H1 (cell line): ENCODE measurements around the gene AKAP7. TPM values are rescaled to one million over a fixed set of nuclear protein-coding genes. Genes with fewer than 3 reads are reported as not detected.

Experiments used
- CTCF ChIA-PET: fragments of 300-600 bp; sonication (Branson Sonifier 250); formaldehyde crosslinking; loops from one replicate; lab custom pipeline; 2021; ENCODE audit not compliant: partially characterized antibody; lab: Charles Lee
- POLR2A ChIA-PET: fragments of 300-600 bp; sonication (Branson Sonifier 250); formaldehyde crosslinking; loops from one replicate; lab custom pipeline; 2021; ENCODE audit warnings: inconsistent platforms; ENCODE audit not compliant: partially characterized antibody; lab: Charles Lee
- DNase-seq, 2 experiments: peaks; one replicate each; pipeline versions ENCODE4 v3.0.0 to v3.0.0-alpha.2; 2010 to 2022; ENCODE audit warnings: low spot score in 2 of 2, low read depth in 1 of 2, mixed read lengths in 1 of 2
- FAIRE-seq: peaks from 2 replicates; lab custom pipeline; 2011; peaks lifted over from hg19 to GRCh38; lab: Jason Lieb, UNC
- H2AFZ ChIP-seq: 2 replicates; pipeline ENCODE4 v1.8.1; 2012; ENCODE audit warnings: low read length, inconsistent platforms
- H2AK5ac ChIP-seq: 2 replicates; pipeline ENCODE4 v1.6.1; 2013; ENCODE audit warnings: low read depth, low read length
- H2BK120ac ChIP-seq: replicated peaks from 2 replicates; pipeline ENCODE3; 2013; ENCODE audit warnings: low read depth, low read length, inconsistent platforms
- H2BK12ac ChIP-seq: 2 replicates; pipeline ENCODE4 v1.6.1; 2013; ENCODE audit warnings: low read depth, low read length
- H2BK15ac ChIP-seq: 2 replicates; pipeline ENCODE4 v1.6.1; 2013; ENCODE audit warnings: low read length
- H2BK20ac ChIP-seq: 2 replicates; pipeline ENCODE4 v1.6.1; 2013; ENCODE audit warnings: low read length
- H2BK5ac ChIP-seq: 2 replicates; pipeline ENCODE4 v1.6.1; 2013; ENCODE audit warnings: low read depth, low read length
- H3K14ac ChIP-seq: 2 replicates; pipeline ENCODE4 v1.6.1; 2013; ENCODE audit warnings: inconsistent platforms; ENCODE audit not compliant: insufficient read length
- H3K18ac ChIP-seq: 2 replicates; pipeline ENCODE4 v1.6.1; 2013; ENCODE audit warnings: low read length; ENCODE audit errors: extremely low read depth
- H3K23ac ChIP-seq: 2 replicates; pipeline ENCODE4 v1.6.1; 2013; ENCODE audit warnings: inconsistent platforms; ENCODE audit not compliant: insufficient read length
- H3K23me2 ChIP-seq: 2 replicates; pipeline ENCODE4 v1.6.1; 2013; ENCODE audit warnings: low read depth, low read length
- H3K27ac ChIP-seq: 2 replicates; pipeline ENCODE4 v1.6.1; 2011; ENCODE audit warnings: low read depth, low read length, inconsistent platforms
- H3K27me3 ChIP-seq, 4 experiments: replicated peaks in 1 of 4; 1 replicate in 1 of 4; 2 replicates in 3 of 4; pipeline versions ENCODE4 v1.6.1 to v1.8.1; 2011 to 2013; ENCODE audit warnings: low read length in 3 of 4, mild to moderate bottlenecking in 3 of 4, inconsistent platforms in 2 of 4, mixed read lengths in 2 of 4, moderate library complexity in 1 of 4; ENCODE audit not compliant: control insufficient read depth in 3 of 4, insufficient read depth in 3 of 4; ENCODE audit errors: extremely low read depth in 1 of 4
- H3K36me3 ChIP-seq, 4 experiments: 2 replicates each; pipeline versions ENCODE4 v1.6.1 to v1.8.1; 2011 to 2013; ENCODE audit warnings: mild to moderate bottlenecking in 4 of 4, low read length in 3 of 4, moderate library complexity in 2 of 4, control low read depth in 1 of 4, inconsistent platforms in 1 of 4; ENCODE audit not compliant: insufficient read depth in 4 of 4, control insufficient read depth in 2 of 4
- H3K4ac ChIP-seq: replicated peaks from 2 replicates; pipeline ENCODE3; 2013; ENCODE audit warnings: low read length, low read depth, mixed read lengths, inconsistent platforms; ENCODE audit not compliant: insufficient read length
- H3K4me1 ChIP-seq, 4 experiments: replicated peaks in 1 of 4; 1 replicate in 1 of 4; 2 replicates in 3 of 4; pipeline versions ENCODE4 v1.6.1 to v1.8.1; 2011 to 2013; ENCODE audit warnings: low read length in 3 of 4, inconsistent platforms in 2 of 4, mixed read lengths in 1 of 4; ENCODE audit not compliant: insufficient read depth in 4 of 4, control insufficient read depth in 3 of 4
- H3K4me2 ChIP-seq, 2 experiments: 2 replicates each; pipeline versions ENCODE4 v1.6.1 to v1.8.1; 2011 to 2013; ENCODE audit warnings: low read depth in 2 of 2, low read length in 2 of 2, control low read depth in 1 of 2, inconsistent platforms in 1 of 2, mild to moderate bottlenecking in 1 of 2; ENCODE audit not compliant: insufficient read depth in 1 of 2
- H3K4me3 ChIP-seq, 4 experiments: fragments of 200-600, 300-600 bp in 1 of 4; sonication (generic), shearing (Covaris generic), sonication (Bioruptor Twin) in 1 of 4; 2 replicates each; pipeline versions ENCODE4 v1.5.1 to v1.8.1; 2011 to 2016; ENCODE audit warnings: low read length in 4 of 4, low read depth in 3 of 4, control low read depth in 2 of 4, inconsistent platforms in 2 of 4, mild to moderate bottlenecking in 2 of 4, mixed read lengths in 1 of 4, moderate library complexity in 1 of 4; ENCODE audit not compliant: insufficient read depth in 2 of 4; ENCODE audit errors: extremely low read depth in 1 of 4
- H3K56ac ChIP-seq: replicated peaks from 2 replicates; pipeline ENCODE3; 2013; ENCODE audit warnings: low read depth, mild to moderate bottlenecking, mixed read lengths, low read length, inconsistent platforms; ENCODE audit not compliant: insufficient read length
- H3K79me1 ChIP-seq: 2 replicates; pipeline ENCODE4 v1.6.1; 2013; ENCODE audit warnings: low read depth, low read length, control low read depth
- H3K79me2 ChIP-seq, 2 experiments: 2 replicates each; pipeline versions ENCODE4 v1.6.1 to v1.8.1; 2012 to 2013; ENCODE audit warnings: low read length in 2 of 2, mild to moderate bottlenecking in 2 of 2, inconsistent platforms in 1 of 2; ENCODE audit not compliant: insufficient read depth in 2 of 2, control insufficient read depth in 1 of 2
- H3K9ac ChIP-seq, 4 experiments: replicated peaks in 1 of 4; 1 replicate in 1 of 4; 2 replicates in 3 of 4; pipeline versions ENCODE4 v1.6.1 to v1.8.1; 2011 to 2013; ENCODE audit warnings: low read depth in 3 of 4, low read length in 3 of 4, control low read depth in 2 of 4, mild to moderate bottlenecking in 2 of 4, moderate library complexity in 2 of 4, inconsistent platforms in 1 of 4; ENCODE audit errors: extremely low read depth in 1 of 4
- H3K9me3 ChIP-seq, 2 experiments: 2 replicates each; pipeline versions ENCODE4 v1.6.1 to v1.8.1; 2012 to 2013; ENCODE audit warnings: mild to moderate bottlenecking in 2 of 2, moderate library complexity in 2 of 2, control low read depth in 1 of 2, inconsistent platforms in 1 of 2, low read depth in 1 of 2, low read length in 1 of 2, mixed read lengths in 1 of 2; ENCODE audit not compliant: insufficient read depth in 2 of 2
- H4K20me1 ChIP-seq, 2 experiments: replicated peaks in 1 of 2; 2 replicates each; pipeline versions ENCODE3 to v1.8.1; 2011 to 2013; ENCODE audit warnings: inconsistent platforms in 2 of 2, low read length in 2 of 2, mild to moderate bottlenecking in 1 of 2; ENCODE audit not compliant: insufficient read depth in 2 of 2, control insufficient read depth in 1 of 2
- H4K5ac ChIP-seq: 2 replicates; pipeline ENCODE4 v1.6.1; 2013; ENCODE audit warnings: low read length, low read depth, mixed read lengths, inconsistent platforms; ENCODE audit not compliant: insufficient read length
- H4K8ac ChIP-seq: 2 replicates; pipeline ENCODE4 v1.8.0; 2013; ENCODE audit warnings: mild to moderate bottlenecking, moderate library complexity, low read length, inconsistent platforms; ENCODE audit not compliant: insufficient read depth; ENCODE audit errors: extremely low read depth
- H4K91ac ChIP-seq: replicated peaks from 2 replicates; pipeline ENCODE3; 2013; ENCODE audit warnings: low read length, mixed read lengths, inconsistent platforms; ENCODE audit not compliant: insufficient read length
- BACH1 ChIP-seq: IDR thresholded peaks from 2 replicates; pipeline ENCODE4 v1.6.1; 2012; ENCODE audit warnings: low read length, improper control_type of control experiment
- CEBPB ChIP-seq: IDR thresholded peaks from 2 replicates; pipeline ENCODE4 v1.6.1; 2012; ENCODE audit warnings: low read depth, low read length
- EGR1 ChIP-seq: IDR thresholded peaks from 2 replicates; pipeline ENCODE4 v1.6.1; 2011; ENCODE audit warnings: low read depth, low read length, borderline replicate concordance
- JUND ChIP-seq: IDR thresholded peaks from 2 replicates; pipeline ENCODE4 v1.6.1; 2011; ENCODE audit warnings: mild to moderate bottlenecking, improper control_type of control experiment, low read length
- NRF1 ChIP-seq: IDR thresholded peaks from 2 replicates; pipeline ENCODE4 v1.6.1; 2011; ENCODE audit warnings: mild to moderate bottlenecking, low read depth, low read length, improper control_type of control experiment
- PHF8 ChIP-seq: fragments of 200-600 bp; sonication (generic); conservative IDR thresholded peaks from 2 replicates; pipeline ENCODE4 v1.7.1; 2012; ENCODE audit warnings: low read depth, mild to moderate bottlenecking, inconsistent platforms, low read length, moderate library complexity
- RBBP5 ChIP-seq: IDR thresholded peaks from 2 replicates; pipeline ENCODE4 v1.7.1; 2012; ENCODE audit warnings: low read depth, mild to moderate bottlenecking, inconsistent platforms, low read length, moderate library complexity, borderline replicate concordance
- RFX5 ChIP-seq: IDR thresholded peaks from 2 replicates; pipeline ENCODE4 v1.6.1; 2011; ENCODE audit warnings: low read depth, low read length, improper control_type of control experiment, borderline replicate concordance
- SIN3A ChIP-seq, 2 experiments: IDR thresholded peaks in 1 of 2; conservative IDR thresholded peaks in 1 of 2; 2 replicates each; pipeline ENCODE4 v1.6.1; 2011 to 2012; ENCODE audit warnings: low read length in 2 of 2, improper control_type of control experiment in 1 of 2, low read depth in 1 of 2, mild to moderate bottlenecking in 1 of 2
- SIX5 ChIP-seq: IDR thresholded peaks from 2 replicates; pipeline ENCODE4 v1.6.1; 2011; ENCODE audit warnings: mild to moderate bottlenecking, low read depth, low read length
- TAF7 ChIP-seq: optimal IDR thresholded peaks from 2 replicates; pipeline ENCODE3; 2011; ENCODE audit warnings: low read depth, mild to moderate bottlenecking, inconsistent platforms, low read length, moderate library complexity, borderline replicate concordance
- WGBS, 2 experiments: shearing (Covaris generic) in 1 of 2; methylation state at CpG; one replicate each; pipeline versions ENCODE4 v1.1.6 to v1.1.7; 2013 to 2015; ENCODE audit warnings: low lambda C conversion rate in 2 of 2, mixed read lengths in 2 of 2, inconsistent platforms in 1 of 2, low coverage in 1 of 2, missing lambda C conversion rate in 1 of 2; ENCODE audit not compliant: insufficient replicate concordance in 2 of 2, insufficient coverage in 1 of 2, insufficient read length in 1 of 2; ENCODE audit errors: extremely low coverage in 1 of 2, missing lambda C conversion rate in 1 of 2; 5-methylcytosine and 5-hydroxymethylcytosine counted together
- polyA plus RNA-seq, 7 experiments: library from polyadenylated mRNA; depleted of rRNA in 3 of 7; stranded (reverse) in 5 of 7; unstranded in 2 of 7; fragments of >200 nt in 5 of 7; fragments of 200-250 nt in 2 of 7; gene quantifications; 1 replicate in 5 of 7; 2 replicates in 1 of 7; 4 replicates in 1 of 7; pipeline versions ENCODE4 v1.2.1 to v1.2.3, GENCODE V29; 2011 to 2013; ENCODE audit warnings: missing spikeins in 2 of 7, mixed read lengths in 2 of 7
- total RNA-seq: library from RNA; stranded (reverse); fragmentation: NEBNext Ultra II Directional; extraction: Animal tissue kit (Norgen Biotek cat#: 25700); gene quantifications from 2 replicates; pipeline ENCODE4 v1.2.1, GENCODE V29; 2021

AKAP7 gene
- total and polyA plus RNA-seq, 2 of the 8 experiments (the other 6 are each of a cell fraction or from before 2014, with no cell fraction given): 4.7 to 16.9 TPM

- no peak overlapping the region for H2BK5ac ChIP-seq
- no peak overlapping the region for H3K18ac ChIP-seq
- no peak overlapping the region for H4K91ac ChIP-seq
- H3K4me2 ChIP-seq: no peak overlapping the region
- H3K4me3 ChIP-seq: no peak overlapping the region
- TF ChIP-seq SIN3A (conservative IDR thresholded peaks at IDR 0.05 in 1 of 2, IDR thresholded peaks at IDR 0.05 in 1 of 2; ENCODE audit: low read depth in 1 of 2, low read length in 2 of 2) (no peak), RBBP5 (no peak), EGR1 (no peak), RFX5 (no peak), TAF7 (no peak), PHF8 (no peak), NRF1 (no peak), CEBPB (no peak), BACH1 (no peak), JUND (no peak), SIX5 (no peak)
- TF ChIP-seq, all 59 proteins: peak for 0
- Histone ChIP-seq H2BK120ac (no peak overlapping the region), H3K79me2 (no peaks in the 10 kb centered on the region), H3K9ac (no peak overlapping the region), H3K23ac (no peak overlapping the region), H3K14ac (no peak overlapping the region), H3K27ac (no peak overlapping the region), H2AFZ (no peak overlapping the region), H4K8ac (no peak overlapping the region), H4K20me1 (no peaks in the 10 kb centered on the region), H2BK12ac (no peak overlapping the region), H3K56ac (no peak overlapping the region), H3K23me2 (no peaks in the 10 kb centered on the region; the same call in 1 of the 2 replicates), H2BK15ac (no peak overlapping the region), H2AK5ac (no peak overlapping the region), H3K79me1 (no peaks in the 10 kb centered on the region), H3K27me3 (no peaks in the 10 kb centered on the region), H4K5ac (no peak overlapping the region), H3K36me3 (no peaks in the 10 kb centered on the region; a peak in 1 of 8 replicates), H3K4me1 (no peaks in the 10 kb centered on the region), H3K4ac (no peak overlapping the region), H2BK20ac (no peak overlapping the region), H3K9me3 (no peaks in the 10 kb centered on the region)
- POLR2A ChIA-PET: no interaction called here
- WGBS, 2 experiments: 100% methylated on average over 1 of the region's 1 CpG; no CpG with 5 or more reads in 1 of the 2 experiments
- CTCF ChIA-PET: interaction anchor here (0.6 to 0.9 kb wide), 2 partner anchors 15 to 633 kb away, joined by 4 to 5 read pairs; no protein-coding TSS in a partner anchor
- no peak for DNase-seq
- FAIRE-seq: no peak
These were observed 12.8 kb upstream of the AKAP7 start for GRCh38 chr6:131122516-131122915.
